Measurements from ENCODE around the gene LANCL3.

The LANCL3 gene

GRCh38 chrX:37692918-37693317 is 121.5 kb downstream of the LANCL3 start:
- H4K91ac ChIP-seq (ENCODE audit: low read length) = no peak overlapping the region
- no peak overlapping the region for H3K4ac ChIP-seq (ENCODE audit: low read depth in 1 of 2, low read length in 2 of 2)
- H2AFZ ChIP-seq (ENCODE audit: low read depth, low read length) = no peak overlapping the region
- H3K27me3 ChIP-seq (ENCODE audit: control insufficient read depth in 1 of 2, insufficient read depth in 1 of 2, low read length in 2 of 2) = peaks cover 0 to 6% of the 10 kb centered on the region in 2 experiments
- H3K4me1 ChIP-seq (ENCODE audit: control insufficient read depth, insufficient read depth, low read depth, low read length) = no peaks in the 10 kb centered on the region
- no peaks in the 10 kb centered on the region for H3K36me3 ChIP-seq (ENCODE audit: control insufficient read depth in 1 of 2, insufficient read depth in 2 of 2, low read depth in 1 of 2, low read length in 2 of 2)
- no peak overlapping the region for H3K27ac ChIP-seq (ENCODE audit: low read length, poor library complexity, severe bottlenecking)
- no peak overlapping the region for H3K14ac ChIP-seq (ENCODE audit: low read length in 2 of 2)
- H2AK5ac ChIP-seq (ENCODE audit: low read length, severe bottlenecking) = no peak overlapping the region
- no peak for DNase-seq
- H3K18ac ChIP-seq (ENCODE audit: low read depth in 1 of 2, low read length in 2 of 2) = no peak overlapping the region
- no peak overlapping the region for H4K8ac ChIP-seq (ENCODE audit: low read length)
- H3K9me3 ChIP-seq (ENCODE audit: control insufficient read depth, low read length) = no peaks in the 10 kb centered on the region
- no peak overlapping the region for H3K4me3 ChIP-seq (ENCODE audit: insufficient read depth in 1 of 2, low read depth in 1 of 2, low read length in 2 of 2)
- no peaks in the 10 kb centered on the region for H3K79me1 ChIP-seq (replicated peaks; ENCODE audit: low read length, poor library complexity, severe bottlenecking)
- no peak overlapping the region for H2BK15ac ChIP-seq (ENCODE audit: low read depth, poor library complexity, severe bottlenecking)
- H2BK12ac ChIP-seq (ENCODE audit: low read length in 2 of 2) = no peak overlapping the region
- H3K9ac ChIP-seq (ENCODE audit: low read length) = no peak overlapping the region
- 92% methylated on average over 1 of the region's 3 CpGs for WGBS
- no peak overlapping the region for H2BK120ac ChIP-seq (ENCODE audit: low read depth, low read length)
- no peak overlapping the region for H3K4me2 ChIP-seq (ENCODE audit: low read length, poor library complexity, severe bottlenecking)
- no peak overlapping the region for H2BK5ac ChIP-seq (ENCODE audit: low read depth, low read length, poor library complexity, severe bottlenecking)
- H3K23ac ChIP-seq (ENCODE audit: low read length in 2 of 2) = no peak overlapping the region

- no peak overlapping the region for H2BK5ac ChIP-seq (ENCODE audit: low read depth, low read length, poor library complexity, severe bottlenecking)
- no peak overlapping the region for H3K4me3 ChIP-seq (ENCODE audit: insufficient read depth in 1 of 2, low read depth in 1 of 2, low read length in 2 of 2)
- H2AK5ac ChIP-seq (ENCODE audit: low read length, severe bottlenecking) = no peak overlapping the region
- DNase-seq = no peak
- H2AFZ ChIP-seq (ENCODE audit: low read depth, low read length) = no peak overlapping the region
- H3K79me1 ChIP-seq (replicated peaks; ENCODE audit: low read length, poor library complexity, severe bottlenecking) = no peaks in the 10 kb centered on the region
- H3K9me3 ChIP-seq (ENCODE audit: control insufficient read depth, low read length) = no peaks in the 10 kb centered on the region
- no peak overlapping the region for H2BK120ac ChIP-seq (ENCODE audit: low read depth, low read length)
- WGBS = no CpG with 5 or more reads among the region's 1 CpG
- no peak overlapping the region for H3K14ac ChIP-seq (ENCODE audit: low read length in 2 of 2)
- no peak overlapping the region for H2BK15ac ChIP-seq (ENCODE audit: low read depth, poor library complexity, severe bottlenecking)
- H3K18ac ChIP-seq (ENCODE audit: low read depth in 1 of 2, low read length in 2 of 2) = no peak overlapping the region
- no peak overlapping the region for H3K23ac ChIP-seq (ENCODE audit: low read length in 2 of 2)
- H4K91ac ChIP-seq (ENCODE audit: low read length) = no peak overlapping the region
- H2BK12ac ChIP-seq (ENCODE audit: low read length in 2 of 2) = no peak overlapping the region
- H4K8ac ChIP-seq (ENCODE audit: low read length) = no peak overlapping the region
- no peak overlapping the region for H3K27ac ChIP-seq (ENCODE audit: low read length, poor library complexity, severe bottlenecking)
- peaks cover 0 to 23% of the 10 kb centered on the region in 2 experiments for H3K27me3 ChIP-seq (ENCODE audit: control insufficient read depth in 1 of 2, insufficient read depth in 1 of 2, low read length in 2 of 2)
- H3K4me1 ChIP-seq (ENCODE audit: control insufficient read depth, insufficient read depth, low read depth, low read length) = peaks cover 2% of the 10 kb centered on the region
- no peak overlapping the region for H3K4ac ChIP-seq (ENCODE audit: low read depth in 1 of 2, low read length in 2 of 2)
- no peak overlapping the region for H3K4me2 ChIP-seq (ENCODE audit: low read length, poor library complexity, severe bottlenecking)
- H3K36me3 ChIP-seq (ENCODE audit: control insufficient read depth in 1 of 2, insufficient read depth in 2 of 2, low read depth in 1 of 2, low read length in 2 of 2) = no peaks in the 10 kb centered on the region
- no peak overlapping the region for H3K9ac ChIP-seq (ENCODE audit: low read length)
Measured at GRCh38 chrX:37697169-37697760, 125.8 kb downstream of the LANCL3 start.

GRCh38 chrX:37701588-37701987 is 130.1 kb downstream of the LANCL3 start:
- Histone ChIP-seq H2BK5ac (ENCODE audit: low read depth, low read length, poor library complexity, severe bottlenecking) (no peak overlapping the region), H3K14ac (ENCODE audit: low read length in 2 of 2) (no peak overlapping the region), H2AFZ (ENCODE audit: low read depth, low read length) (no peak overlapping the region), H3K4me2 (ENCODE audit: low read length, poor library complexity, severe bottlenecking) (no peak overlapping the region), H2BK15ac (ENCODE audit: low read depth, poor library complexity, severe bottlenecking) (no peak overlapping the region), H3K9me3 (ENCODE audit: control insufficient read depth, low read length) (no peaks in the 10 kb centered on the region), H3K9ac (ENCODE audit: low read length) (no peak overlapping the region), H3K4me3 (ENCODE audit: insufficient read depth in 1 of 2, low read depth in 1 of 2, low read length in 2 of 2) (no peak overlapping the region), H2AK5ac (ENCODE audit: low read length, severe bottlenecking) (no peak overlapping the region), H3K79me1 (replicated peaks; ENCODE audit: low read length, poor library complexity, severe bottlenecking) (no peaks in the 10 kb centered on the region), H2BK12ac (ENCODE audit: low read length in 2 of 2) (no peak overlapping the region), H3K36me3 (ENCODE audit: control insufficient read depth in 1 of 2, insufficient read depth in 2 of 2, low read depth in 1 of 2, low read length in 2 of 2) (no peaks in the 10 kb centered on the region), H3K23ac (ENCODE audit: low read length in 2 of 2) (no peak overlapping the region), H3K4ac (ENCODE audit: low read depth in 1 of 2, low read length in 2 of 2) (no peak overlapping the region), H3K27me3 (ENCODE audit: control insufficient read depth in 1 of 2, insufficient read depth in 1 of 2, low read length in 2 of 2) (peaks cover 0 to 17% of the 10 kb centered on the region in 2 experiments), H4K91ac (ENCODE audit: low read length) (no peak overlapping the region), H3K4me1 (ENCODE audit: control insufficient read depth, insufficient read depth, low read depth, low read length) (peaks cover 2% of the 10 kb centered on the region), H3K27ac (ENCODE audit: low read length, poor library complexity, severe bottlenecking) (no peak overlapping the region), H2BK120ac (ENCODE audit: low read depth, low read length) (no peak overlapping the region), H4K8ac (ENCODE audit: low read length) (no peak overlapping the region), H3K18ac (ENCODE audit: low read depth in 1 of 2, low read length in 2 of 2) (no peak overlapping the region)
- no peak for DNase-seq
- WGBS = 50% methylated on average over 2 of the region's 4 CpGs

GRCh38 chrX:37711991-37712390 is 140.5 kb downstream of the LANCL3 start:
- Histone ChIP-seq H4K8ac (ENCODE audit: low read length) (no peak overlapping the region), H2BK12ac (ENCODE audit: low read length in 2 of 2) (no peak overlapping the region)

More at GRCh38 chrX:37711991-37712390, 140.5 kb downstream of the LANCL3 start:
- H3K4me3 ChIP-seq (ENCODE audit: insufficient read depth in 1 of 2, low read depth in 1 of 2, low read length in 2 of 2) = no peak overlapping the region
- H2BK120ac ChIP-seq (ENCODE audit: low read depth, low read length) = no peak overlapping the region
- no peak overlapping the region for H2AFZ ChIP-seq (ENCODE audit: low read depth, low read length)
- no peak overlapping the region for H3K4me2 ChIP-seq (ENCODE audit: low read length, poor library complexity, severe bottlenecking)
- no peak overlapping the region for H3K27ac ChIP-seq (ENCODE audit: low read length, poor library complexity, severe bottlenecking)
- no peak overlapping the region for H3K18ac ChIP-seq (ENCODE audit: low read depth in 1 of 2, low read length in 2 of 2)
- 61% methylated on average over 2 of the region's 3 CpGs for WGBS
- peaks cover 0 to 25% of the 10 kb centered on the region in 2 experiments for H3K27me3 ChIP-seq (ENCODE audit: control insufficient read depth in 1 of 2, insufficient read depth in 1 of 2, low read length in 2 of 2)
- H2BK15ac ChIP-seq (ENCODE audit: low read depth, poor library complexity, severe bottlenecking) = no peak overlapping the region
- no peak overlapping the region for H3K14ac ChIP-seq (ENCODE audit: low read length in 2 of 2)
- no peaks in the 10 kb centered on the region for H3K9me3 ChIP-seq (ENCODE audit: control insufficient read depth, low read length)
- no peak overlapping the region for H2AK5ac ChIP-seq (ENCODE audit: low read length, severe bottlenecking)
- no peaks in the 10 kb centered on the region for H3K4me1 ChIP-seq (ENCODE audit: control insufficient read depth, insufficient read depth, low read depth, low read length)
- no peak overlapping the region for H2BK5ac ChIP-seq (ENCODE audit: low read depth, low read length, poor library complexity, severe bottlenecking)
- H3K23ac ChIP-seq (ENCODE audit: low read length in 2 of 2) = no peak overlapping the region
- no peak overlapping the region for H3K9ac ChIP-seq (ENCODE audit: low read length)
- no peaks in the 10 kb centered on the region for H3K79me1 ChIP-seq (replicated peaks; ENCODE audit: low read length, poor library complexity, severe bottlenecking)
- no peak for DNase-seq
- no peak overlapping the region for H3K4ac ChIP-seq (ENCODE audit: low read depth in 1 of 2, low read length in 2 of 2)
- H3K36me3 ChIP-seq (ENCODE audit: control insufficient read depth in 1 of 2, insufficient read depth in 2 of 2, low read depth in 1 of 2, low read length in 2 of 2) = no peaks in the 10 kb centered on the region
- H4K91ac ChIP-seq (ENCODE audit: low read length) = no peak overlapping the region
